H9 (cell line): ENCODE data around the gene WWC2. TPM values are rescaled to one million over a fixed set of nuclear protein-coding genes. Genes with fewer than 3 reads are reported as not detected.

ENCODE experiments used
- DNase-seq: peaks from one replicate; pipeline ENCODE4 v3.0.0-alpha.2; 2017
- H2AFZ ChIP-seq: one replicate; pipeline ENCODE4 v1.6.1; 2013; ENCODE audit warnings: mild to moderate bottlenecking, low read length, control low read depth, moderate library complexity
- H2AK5ac ChIP-seq: 2 replicates; pipeline ENCODE4 v1.6.1; 2013; ENCODE audit warnings: low read length, control low read depth, mixed read lengths; ENCODE audit not compliant: insufficient read length
- H2BK120ac ChIP-seq: one replicate; pipeline ENCODE4 v1.6.1; 2013; ENCODE audit warnings: low read depth, mild to moderate bottlenecking, low read length, control low read depth, inconsistent platforms; ENCODE audit not compliant: poor library complexity, severe bottlenecking
- H2BK12ac ChIP-seq: 2 replicates; pipeline ENCODE4 v1.6.1; 2013; ENCODE audit warnings: low read length, control low read depth, mixed read lengths, low read depth; ENCODE audit not compliant: insufficient read length
- H2BK15ac ChIP-seq: 2 replicates; pipeline ENCODE4 v1.6.1; 2013; ENCODE audit warnings: low read depth, low read length, control low read depth
- H2BK20ac ChIP-seq: one replicate; pipeline ENCODE4 v1.6.1; 2013; ENCODE audit warnings: low read depth, mild to moderate bottlenecking, low read length, control low read depth, inconsistent platforms; ENCODE audit not compliant: poor library complexity, severe bottlenecking
- H2BK5ac ChIP-seq: 2 replicates; pipeline ENCODE4 v1.6.1; 2013; ENCODE audit warnings: low read length, control low read depth, mixed read lengths; ENCODE audit not compliant: insufficient read length
- H3K14ac ChIP-seq: 2 replicates; pipeline ENCODE4 v1.6.1; 2013; ENCODE audit warnings: low read length, control low read depth; ENCODE audit not compliant: insufficient read depth
- H3K18ac ChIP-seq: 2 replicates; pipeline ENCODE4 v1.6.1; 2013; ENCODE audit warnings: low read depth, mild to moderate bottlenecking, mixed read lengths, low read length, control low read depth; ENCODE audit not compliant: insufficient read length
- H3K23ac ChIP-seq: 2 replicates; pipeline ENCODE4 v1.6.1; 2013; ENCODE audit warnings: low read length, control low read depth, mixed read lengths, low read depth; ENCODE audit not compliant: insufficient read length
- H3K23me2 ChIP-seq: 2 replicates; pipeline ENCODE4 v1.6.1; 2013; ENCODE audit warnings: low read depth, mild to moderate bottlenecking, mixed read lengths, low read length, control low read depth; ENCODE audit not compliant: insufficient read length, poor library complexity, severe bottlenecking
- H3K27ac ChIP-seq: 2 replicates; pipeline ENCODE4 v1.5.1; 2013; ENCODE audit warnings: low read length, control low read depth, mixed read lengths, low read depth; ENCODE audit not compliant: insufficient read length
- H3K27me3 ChIP-seq: 2 replicates; pipeline ENCODE4 v1.6.1; 2013; ENCODE audit warnings: low read length, control low read depth, inconsistent platforms; ENCODE audit not compliant: insufficient read depth
- H3K4ac ChIP-seq: 2 replicates; pipeline ENCODE4 v1.6.1; 2013; ENCODE audit warnings: low read depth, mild to moderate bottlenecking, control low read depth, inconsistent platforms, low read length, moderate library complexity
- H3K4me1 ChIP-seq: 2 replicates; pipeline ENCODE4 v1.6.1; 2013; ENCODE audit warnings: low read length, control low read depth, inconsistent platforms; ENCODE audit not compliant: insufficient read depth
- H3K4me2 ChIP-seq: 2 replicates; pipeline ENCODE4 v1.6.1; 2013; ENCODE audit warnings: low read length, control low read depth, mixed read lengths; ENCODE audit not compliant: insufficient read length, insufficient read depth
- H3K56ac ChIP-seq: 2 replicates; pipeline ENCODE4 v1.6.1; 2013; ENCODE audit warnings: low read depth, mild to moderate bottlenecking, mixed read lengths, low read length, control low read depth; ENCODE audit not compliant: insufficient read length
- H3K79me1 ChIP-seq: 2 replicates; pipeline ENCODE4 v1.6.1; 2013; ENCODE audit warnings: low read depth, mild to moderate bottlenecking, moderate library complexity, low read length, control low read depth, inconsistent platforms; ENCODE audit not compliant: insufficient read depth, poor library complexity, severe bottlenecking
- H3K79me2 ChIP-seq: 2 replicates; pipeline ENCODE4 v1.6.1; 2013; ENCODE audit warnings: low read length, control low read depth, inconsistent platforms; ENCODE audit not compliant: insufficient read depth
- H3K9ac ChIP-seq: 2 replicates; pipeline ENCODE4 v1.6.1; 2013; ENCODE audit warnings: low read length, control low read depth, mixed read lengths; ENCODE audit not compliant: insufficient read length; ENCODE audit errors: extremely low read depth
- H3K9me3 ChIP-seq: one replicate; pipeline ENCODE4 v1.6.1; 2013; ENCODE audit warnings: low read depth, low read length, inconsistent platforms; ENCODE audit not compliant: control insufficient read depth
- H3T11ph ChIP-seq: one replicate; pipeline ENCODE4 v1.6.1; 2013; ENCODE audit warnings: mild to moderate bottlenecking, low read length, control low read depth, inconsistent platforms
- H4K20me1 ChIP-seq: one replicate; pipeline ENCODE4 v1.6.1; 2013; ENCODE audit not compliant: control insufficient read depth, insufficient read length, insufficient read depth
- H4K5ac ChIP-seq: 2 replicates; pipeline ENCODE4 v1.6.1; 2013; ENCODE audit warnings: low read depth, mild to moderate bottlenecking, mixed read lengths, low read length, control low read depth; ENCODE audit not compliant: insufficient read length
- H4K8ac ChIP-seq: replicated peaks from 2 replicates; pipeline ENCODE4 v1.6.1; 2013; ENCODE audit warnings: low read length, control low read depth, mixed read lengths, low read depth; ENCODE audit not compliant: insufficient read length
- H4K91ac ChIP-seq: 2 replicates; pipeline ENCODE4 v1.6.1; 2013; ENCODE audit warnings: low read depth, mild to moderate bottlenecking, moderate library complexity, mixed read lengths, low read length, control low read depth; ENCODE audit not compliant: insufficient read length
- H3K27ac Mint-ChIP-seq, 3 experiments: 2 replicates in 2 of 3; 3 replicates in 1 of 3; pipeline ENCODE4 v1.8.0; 2020 to 2021; ENCODE audit warnings: mixed read lengths in 3 of 3, mild to moderate bottlenecking in 1 of 3, moderate library complexity in 1 of 3
- H3K27me3 Mint-ChIP-seq: 2 replicates; pipeline ENCODE4 v1.8.0; 2021; ENCODE audit warnings: low read depth, mild to moderate bottlenecking, moderate library complexity, mixed read lengths
- H3K36me3 Mint-ChIP-seq, 3 experiments: 2 replicates in 2 of 3; 3 replicates in 1 of 3; pipeline ENCODE4 v1.8.0; 2020 to 2021; ENCODE audit warnings: low read depth in 3 of 3, mixed read lengths in 3 of 3; ENCODE audit not compliant: insufficient read depth in 1 of 3
- H3K4me1 Mint-ChIP-seq, 2 experiments: 2 replicates each; pipeline ENCODE4 v1.8.0; 2020; ENCODE audit warnings: mixed read lengths in 2 of 2
- H3K4me3 Mint-ChIP-seq, 2 experiments: 2 replicates in 1 of 2; 3 replicates in 1 of 2; pipeline ENCODE4 v1.8.0; 2020 to 2021; ENCODE audit warnings: mild to moderate bottlenecking in 2 of 2, mixed read lengths in 2 of 2, moderate library complexity in 1 of 2
- H3K9me3 Mint-ChIP-seq, 2 experiments: 2 replicates in 1 of 2; 3 replicates in 1 of 2; pipeline ENCODE4 v1.8.0; 2020; ENCODE audit warnings: mild to moderate bottlenecking in 2 of 2, mixed read lengths in 2 of 2, moderate library complexity in 1 of 2
- WGBS: extraction: QIAGEN DNeasy Blood & Tissue Kit; methylation state at CpG from one replicate; pipeline ENCODE4 v1.1.7; 2013; ENCODE audit warnings: missing lambda C conversion rate, low lambda C conversion rate, mixed read lengths; ENCODE audit not compliant: insufficient read length; ENCODE audit errors: extremely low coverage; 5-methylcytosine and 5-hydroxymethylcytosine counted together
- total RNA-seq: library from RNA; stranded (reverse); gene quantifications from 2 replicates; pipeline ENCODE4 v1.2.1, GENCODE V29; 2021
- TF ChIP-seq, protein P1 (sequence below): fragments of 200-600 bp; sonication (generic); conservative IDR thresholded peaks from 3 replicates; pipeline ENCODE4 v1.8.0; 2021; ENCODE audit warnings: antibody characterized with exemption, mild to moderate bottlenecking

WWC2 gene
- total RNA-seq, 1 experiment from 2014 or later, result 106 TPM

DNA sequence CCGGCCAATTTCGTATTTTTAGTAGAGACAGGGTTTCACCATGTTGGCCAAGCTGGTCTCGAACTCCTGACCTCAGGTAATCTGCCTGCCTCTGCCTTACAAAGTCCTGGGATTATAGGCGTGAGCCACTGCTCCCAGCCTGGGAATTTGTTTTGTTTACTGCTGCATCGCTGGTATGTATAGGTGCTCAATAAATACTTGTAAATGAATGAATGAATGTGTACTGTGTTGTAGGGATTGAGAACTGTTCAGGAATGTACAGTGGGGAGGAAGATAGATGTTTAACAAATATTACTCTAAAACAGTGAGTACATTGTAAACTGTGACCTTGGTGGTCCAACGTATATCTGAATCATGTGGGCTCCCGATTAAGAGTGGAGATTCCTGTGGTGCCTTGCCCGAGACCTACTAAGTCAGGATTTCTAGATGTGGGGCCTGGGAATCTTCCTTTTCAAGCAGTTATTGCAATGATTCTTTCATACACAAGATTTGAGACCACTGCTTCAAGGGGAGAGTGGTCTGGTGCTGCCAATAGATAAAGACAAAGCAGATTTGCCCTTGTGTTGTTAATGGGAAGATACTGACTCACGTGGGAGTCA, 41.0 kb downstream of the WWC2 start:
- H4K91ac ChIP-seq, result no peak overlapping the region
- no peak overlapping the region for H3K18ac ChIP-seq
- H3K4me2 ChIP-seq, result no peak overlapping the region
- no peak overlapping the region for H2AFZ ChIP-seq
- H4K20me1 ChIP-seq, result no peaks in the 10 kb centered on the region
- H2BK20ac ChIP-seq, result no peak overlapping the region
- no peak overlapping the region for H4K5ac ChIP-seq
- H3K27me3 Mint-ChIP-seq, result no peaks in the 10 kb centered on the region
- H3K23me2 ChIP-seq, result no peaks in the 10 kb centered on the region
- no peak overlapping the region for H2BK120ac ChIP-seq
- H3K4me3 Mint-ChIP-seq, result no peak overlapping the region
- no peak overlapping the region for H3K23ac ChIP-seq
- no peaks in the 10 kb centered on the region for H3K9me3 ChIP-seq
- H2AK5ac ChIP-seq, result no peak overlapping the region
- no peak overlapping the region for H3K4ac ChIP-seq
- H3T11ph ChIP-seq, result no peak overlapping the region
- peak overlapping the region; percentile 30 to 58 (median 58); a peak in 3 of 7 replicates for H3K27ac Mint-ChIP-seq
- DNase-seq, result no peak
- no peak overlapping the region for H3K9ac ChIP-seq
- H3K36me3 Mint-ChIP-seq, result no peaks in the 10 kb centered on the region; a peak in 1 of 7 replicates
- no peaks in the 10 kb centered on the region for H3K9me3 Mint-ChIP-seq
- no peak overlapping the region for H2BK12ac ChIP-seq
- no CpG with 5 or more reads among the region's 9 CpGs for WGBS
- peaks cover 20% of the 10 kb centered on the region for H3K79me1 ChIP-seq
- H3K4me1 ChIP-seq, result peaks cover 10% of the 10 kb centered on the region; the same call in 1 of the 2 replicates
- H3K27me3 ChIP-seq, result no peaks in the 10 kb centered on the region
- peaks cover 37 to 41% of the 10 kb centered on the region in 2 experiments for H3K4me1 Mint-ChIP-seq
- no peak overlapping the region for H4K8ac ChIP-seq
- H2BK15ac ChIP-seq, result no peak overlapping the region
- TF ChIP-seq, protein P1, sequence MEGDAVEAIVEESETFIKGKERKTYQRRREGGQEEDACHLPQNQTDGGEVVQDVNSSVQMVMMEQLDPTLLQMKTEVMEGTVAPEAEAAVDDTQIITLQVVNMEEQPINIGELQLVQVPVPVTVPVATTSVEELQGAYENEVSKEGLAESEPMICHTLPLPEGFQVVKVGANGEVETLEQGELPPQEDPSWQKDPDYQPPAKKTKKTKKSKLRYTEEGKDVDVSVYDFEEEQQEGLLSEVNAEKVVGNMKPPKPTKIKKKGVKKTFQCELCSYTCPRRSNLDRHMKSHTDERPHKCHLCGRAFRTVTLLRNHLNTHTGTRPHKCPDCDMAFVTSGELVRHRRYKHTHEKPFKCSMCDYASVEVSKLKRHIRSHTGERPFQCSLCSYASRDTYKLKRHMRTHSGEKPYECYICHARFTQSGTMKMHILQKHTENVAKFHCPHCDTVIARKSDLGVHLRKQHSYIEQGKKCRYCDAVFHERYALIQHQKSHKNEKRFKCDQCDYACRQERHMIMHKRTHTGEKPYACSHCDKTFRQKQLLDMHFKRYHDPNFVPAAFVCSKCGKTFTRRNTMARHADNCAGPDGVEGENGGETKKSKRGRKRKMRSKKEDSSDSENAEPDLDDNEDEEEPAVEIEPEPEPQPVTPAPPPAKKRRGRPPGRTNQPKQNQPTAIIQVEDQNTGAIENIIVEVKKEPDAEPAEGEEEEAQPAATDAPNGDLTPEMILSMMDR, result no peak
- no peak overlapping the region for H3K56ac ChIP-seq
- H3K27ac ChIP-seq, result no peak overlapping the region
- H2BK5ac ChIP-seq, result no peak overlapping the region
- H3K14ac ChIP-seq, result no peak overlapping the region
- H3K79me2 ChIP-seq, result peaks cover 53% of the 10 kb centered on the region
